ENCODE measurements around the gene APBB2.
"Not testable (repeated sequence)": the region's sequence is repeated elsewhere in the genome, so short reads cannot be mapped to it uniquely, and the experiment has no call there.

Gene APBB2

GRCh38 chr4:40826821-40827220 lies 387.5 kb downstream of the APBB2 start:
- Histone ChIP-seq H3K4me1 (ENCODE audit: insufficient read depth, insufficient read length) (no peaks in the 10 kb centered on the region), H3K9me3 (ENCODE audit: insufficient read depth, low read length) (no peaks in the 10 kb centered on the region), H3K36me3 (ENCODE audit: insufficient read depth, insufficient read length, low read length) (peaks cover 36% of the 10 kb centered on the region), H3K4me3 (ENCODE audit: insufficient read length, low read depth) (no peak overlapping the region), H3K27me3 (ENCODE audit: insufficient read depth, insufficient read length) (no peaks in the 10 kb centered on the region), H3K9ac (ENCODE audit: insufficient read length, low read depth) (no peak overlapping the region)
- TF ChIP-seq YY1 (IDR thresholded peaks at IDR 0.05; ENCODE audit: insufficient read depth, insufficient read length): no peak
- TF ChIP-seq ZNF274 (IDR thresholded peaks at IDR 0.05; ENCODE audit: low read depth, low read length): no peak
- no peak for DNase-seq (ENCODE audit: low read depth, low spot score)

DNA sequence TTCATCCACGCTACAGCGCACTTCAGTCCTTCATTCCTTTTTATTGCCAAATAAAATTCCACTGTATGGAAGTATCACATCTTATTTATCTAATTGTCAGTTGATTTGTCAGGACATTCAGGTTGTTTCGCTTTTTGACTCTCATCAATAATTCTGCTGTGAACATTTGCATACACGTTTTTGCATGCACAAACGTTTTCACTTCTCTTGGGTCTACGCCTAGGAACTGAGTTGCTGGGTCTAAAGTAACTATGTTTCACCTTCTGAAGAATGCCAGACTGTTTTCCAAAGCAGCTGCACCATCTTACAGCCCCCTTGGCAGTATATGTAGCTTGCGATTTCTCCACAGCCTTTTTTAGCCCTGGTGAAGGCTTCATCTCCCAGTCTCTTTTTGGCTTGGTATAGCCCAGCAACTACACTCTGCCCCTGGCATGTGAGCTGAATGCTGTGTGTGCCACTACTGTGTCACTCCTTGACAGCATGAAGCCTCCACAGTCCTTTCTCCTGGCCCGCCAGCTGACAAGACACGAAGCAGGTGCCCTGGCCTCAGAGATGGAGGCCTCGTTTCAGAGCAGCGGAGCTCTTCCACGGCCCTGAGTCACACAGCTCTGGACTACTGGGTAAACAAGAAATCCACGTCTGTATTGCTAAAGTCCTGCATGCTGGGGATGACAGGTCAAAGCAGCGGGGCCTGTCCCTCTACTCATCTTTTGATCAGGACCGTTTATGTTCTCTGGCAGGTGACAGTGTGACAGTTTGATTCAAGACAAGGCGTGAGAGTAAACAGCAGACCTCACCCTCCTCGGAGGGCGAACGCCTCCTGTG lies 389.1 kb downstream of the APBB2 start:
- Histone ChIP-seq H3K4me3 (ENCODE audit: insufficient read length, low read depth) (no peak overlapping the region), H3K4me1 (ENCODE audit: insufficient read depth, insufficient read length) (no peaks in the 10 kb centered on the region), H3K27me3 (ENCODE audit: insufficient read depth, insufficient read length) (no peaks in the 10 kb centered on the region), H3K9ac (ENCODE audit: insufficient read length, low read depth) (no peak overlapping the region), H3K36me3 (ENCODE audit: insufficient read depth, insufficient read length, low read length) (peaks cover 44% of the 10 kb centered on the region), H3K9me3 (ENCODE audit: insufficient read depth, low read length) (no peaks in the 10 kb centered on the region)
- no peak for DNase-seq (ENCODE audit: low read depth, low spot score)
- TF ChIP-seq SUZ12 (IDR thresholded peaks at IDR 0.05; ENCODE audit: extremely low read depth, insufficient read depth, insufficient read length): no peak
- no peak for TF ChIP-seq ZNF274 (IDR thresholded peaks at IDR 0.05; ENCODE audit: low read depth, low read length)
- TF ChIP-seq YY1 (IDR thresholded peaks at IDR 0.05; ENCODE audit: insufficient read depth, insufficient read length): no peak

DNA sequence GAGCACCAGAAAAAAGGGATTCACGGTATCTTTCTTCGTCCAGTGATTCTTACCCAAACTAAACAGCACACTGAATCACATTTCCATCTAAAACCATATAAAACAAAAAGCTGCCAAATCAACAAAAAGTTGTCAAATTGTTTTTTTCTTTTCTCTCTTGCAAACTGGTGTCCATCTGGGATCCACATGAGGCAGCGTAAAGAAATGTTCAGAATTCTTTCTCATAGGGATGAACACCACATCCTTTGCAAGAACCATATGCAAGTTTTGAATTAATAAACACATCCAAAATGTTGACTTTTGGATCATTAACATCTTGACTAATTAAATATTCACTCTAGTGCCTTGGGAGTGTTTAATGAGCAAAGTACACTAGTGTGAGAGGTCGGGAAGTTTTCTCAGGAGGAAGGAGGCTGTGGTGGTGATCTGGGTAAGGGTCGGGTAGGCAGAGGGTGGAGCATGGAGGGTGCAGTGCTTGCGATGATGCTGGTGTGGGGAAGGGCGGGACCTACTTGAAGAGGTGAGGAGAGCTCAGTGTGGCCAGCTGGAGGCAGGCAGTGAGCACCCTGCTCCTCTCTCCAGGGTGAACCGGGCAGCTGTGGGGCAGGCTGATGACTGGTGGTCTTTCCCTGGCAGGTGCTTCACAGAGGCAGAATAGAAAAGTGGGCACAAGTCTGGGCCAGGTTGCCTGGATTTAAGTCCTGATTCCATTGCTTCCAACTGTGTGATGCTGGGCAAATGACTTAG lies 391.7 kb downstream of the APBB2 start:
- H3K27me3 ChIP-seq (ENCODE audit: insufficient read depth, insufficient read length): no peaks in the 10 kb centered on the region
- no peaks in the 10 kb centered on the region for H3K4me1 ChIP-seq (ENCODE audit: insufficient read depth, insufficient read length)
- peaks cover 42% of the 10 kb centered on the region for H3K36me3 ChIP-seq (ENCODE audit: insufficient read depth, insufficient read length, low read length)
- H3K9me3 ChIP-seq (ENCODE audit: insufficient read depth, low read length): no peaks in the 10 kb centered on the region
- no peak overlapping the region for H3K4me3 ChIP-seq (ENCODE audit: insufficient read length, low read depth)
- no peak overlapping the region for H3K9ac ChIP-seq (ENCODE audit: insufficient read length, low read depth)
- TF ChIP-seq YY1 (IDR thresholded peaks at IDR 0.05; ENCODE audit: insufficient read depth, insufficient read length) (no peak), SUZ12 (IDR thresholded peaks at IDR 0.05; ENCODE audit: extremely low read depth, insufficient read depth, insufficient read length) (no peak), ZNF274 (IDR thresholded peaks at IDR 0.05; ENCODE audit: low read depth, low read length) (no peak)
- DNase-seq (ENCODE audit: low read depth, low spot score): no peak

DNA sequence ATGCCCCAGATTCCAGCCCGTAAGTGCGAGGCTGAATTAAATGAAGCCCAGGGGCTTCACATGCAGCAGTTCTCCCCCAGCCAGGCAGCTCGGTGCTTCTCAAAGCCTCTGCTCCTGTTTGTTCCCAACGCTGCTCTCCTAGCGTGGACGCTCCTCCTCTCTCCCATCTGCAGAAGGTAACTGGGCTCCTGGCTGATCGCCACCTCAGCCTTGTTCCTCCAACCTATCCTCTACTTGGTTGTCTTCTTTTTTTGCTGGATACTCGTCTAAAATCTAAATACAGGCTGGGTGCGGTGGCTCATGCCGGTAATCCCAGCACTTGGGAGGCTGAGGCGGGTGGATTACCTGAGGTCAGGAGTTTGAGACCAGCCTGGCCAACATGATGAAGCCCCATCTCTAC lies 394.2 kb downstream of the APBB2 start:
- Histone ChIP-seq H3K4me3 (ENCODE audit: insufficient read length, low read depth) (no peak overlapping the region), H3K9ac (ENCODE audit: insufficient read length, low read depth) (no peak overlapping the region), H3K36me3 (ENCODE audit: insufficient read depth, insufficient read length, low read length) (peaks cover 38% of the 10 kb centered on the region), H3K27me3 (ENCODE audit: insufficient read depth, insufficient read length) (no peaks in the 10 kb centered on the region), H3K9me3 (ENCODE audit: insufficient read depth, low read length) (no peaks in the 10 kb centered on the region), H3K4me1 (ENCODE audit: insufficient read depth, insufficient read length) (no peaks in the 10 kb centered on the region)
- DNase-seq (ENCODE audit: low read depth, low spot score): no peak
- TF ChIP-seq ZNF274 (IDR thresholded peaks at IDR 0.05; ENCODE audit: low read depth, low read length) (no peak), SUZ12 (IDR thresholded peaks at IDR 0.05; ENCODE audit: extremely low read depth, insufficient read depth, insufficient read length) (no peak), YY1 (IDR thresholded peaks at IDR 0.05; ENCODE audit: insufficient read depth, insufficient read length) (no peak)

- not testable (repeated sequence) for H3K4me1 ChIP-seq (ENCODE audit: insufficient read depth, insufficient read length); H3K4me3 ChIP-seq (ENCODE audit: insufficient read length, low read depth); DNase-seq (ENCODE audit: low read depth, low spot score); H3K9ac ChIP-seq (ENCODE audit: insufficient read length, low read depth); H3K9me3 ChIP-seq (ENCODE audit: insufficient read depth, low read length); H3K27me3 ChIP-seq (ENCODE audit: insufficient read depth, insufficient read length)
- peaks cover 37% of the 10 kb centered on the region for H3K36me3 ChIP-seq (ENCODE audit: insufficient read depth, insufficient read length, low read length)
These were observed 397.2 kb downstream of the APBB2 start for GRCh38 chr4:40817157-40817556.

DNA sequence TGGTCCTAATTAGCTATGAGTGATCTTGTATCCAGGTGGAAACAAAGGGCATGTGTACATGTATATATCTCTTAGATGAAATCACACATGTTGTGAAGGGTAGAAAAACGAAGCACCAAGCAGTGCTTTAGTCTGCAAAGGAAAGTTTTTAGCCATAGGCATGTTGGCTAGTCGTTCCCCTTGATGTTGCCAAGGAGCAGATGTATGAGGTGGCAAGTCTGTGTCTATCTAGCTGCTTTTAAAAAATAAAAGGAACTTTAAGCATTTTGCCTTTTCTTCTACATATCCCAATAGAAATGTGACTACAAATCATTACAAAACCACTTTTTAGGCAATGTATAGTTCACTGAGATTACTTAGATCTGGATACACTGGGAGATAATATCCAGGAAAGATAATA lies 401.5 kb downstream of the APBB2 start:
- Histone ChIP-seq H3K27me3 (ENCODE audit: insufficient read depth, insufficient read length) (no peaks in the 10 kb centered on the region), H3K9me3 (ENCODE audit: insufficient read depth, low read length) (no peaks in the 10 kb centered on the region), H3K36me3 (ENCODE audit: insufficient read depth, insufficient read length, low read length) (peaks cover 23% of the 10 kb centered on the region), H3K4me3 (ENCODE audit: insufficient read length, low read depth) (no peak overlapping the region), H3K9ac (ENCODE audit: insufficient read length, low read depth) (no peak overlapping the region), H3K4me1 (ENCODE audit: insufficient read depth, insufficient read length) (no peaks in the 10 kb centered on the region)
- no peak for DNase-seq (ENCODE audit: low read depth, low spot score)
- TF ChIP-seq YY1 (IDR thresholded peaks at IDR 0.05; ENCODE audit: insufficient read depth, insufficient read length) (no peak), ZNF274 (IDR thresholded peaks at IDR 0.05; ENCODE audit: low read depth, low read length) (no peak), SUZ12 (IDR thresholded peaks at IDR 0.05; ENCODE audit: extremely low read depth, insufficient read depth, insufficient read length) (no peak)

DNA sequence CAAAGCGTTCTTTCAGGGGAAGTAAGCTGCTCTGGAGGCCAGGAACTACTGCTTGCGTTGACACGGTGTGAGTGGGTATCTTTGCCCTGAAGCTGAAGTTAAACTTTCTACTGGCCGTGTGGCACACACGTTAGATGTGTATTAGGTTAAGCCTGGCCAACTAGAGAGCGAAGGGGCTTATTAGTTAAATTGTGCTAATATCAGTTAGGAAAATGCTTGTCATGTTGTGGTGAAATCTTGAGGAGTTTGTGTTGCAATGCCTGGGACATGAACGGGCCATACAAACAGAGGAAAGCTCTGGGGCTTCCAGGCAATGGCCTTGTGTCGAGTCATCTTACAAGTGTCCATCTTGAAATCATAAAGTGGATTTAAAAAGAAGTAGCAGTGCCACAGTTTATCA lies 402.0 kb downstream of the APBB2 start:
- Histone ChIP-seq H3K36me3 (ENCODE audit: insufficient read depth, insufficient read length, low read length) (peaks cover 23% of the 10 kb centered on the region), H3K27me3 (ENCODE audit: insufficient read depth, insufficient read length) (no peaks in the 10 kb centered on the region), H3K4me1 (ENCODE audit: insufficient read depth, insufficient read length) (no peaks in the 10 kb centered on the region), H3K9ac (ENCODE audit: insufficient read length, low read depth) (no peak overlapping the region), H3K4me3 (ENCODE audit: insufficient read length, low read depth) (no peak overlapping the region), H3K9me3 (ENCODE audit: insufficient read depth, low read length) (no peaks in the 10 kb centered on the region)
- DNase-seq (ENCODE audit: low read depth, low spot score): no peak
- TF ChIP-seq ZNF274 (IDR thresholded peaks at IDR 0.05; ENCODE audit: low read depth, low read length): no peak
- no peak for TF ChIP-seq YY1 (IDR thresholded peaks at IDR 0.05; ENCODE audit: insufficient read depth, insufficient read length)
- TF ChIP-seq SUZ12 (IDR thresholded peaks at IDR 0.05; ENCODE audit: extremely low read depth, insufficient read depth, insufficient read length): no peak
